Ovary (tissue), 3 donors: ENCODE data around the gene SLC30A7.

Experiments
- EP300 ChIP-seq: sonication (generic); formaldehyde crosslinking; IDR thresholded peaks from one replicate; pipeline ENCODE4 v1.6.1; 2017; ENCODE audit warnings: antibody characterized with exemption
- POLR2A ChIP-seq: fragments of 450-650 bp; IDR thresholded peaks from one replicate; pipeline ENCODE4 v1.6.1; 2017; ENCODE audit warnings: antibody characterized with exemption, mild to moderate bottlenecking, moderate library complexity
- TF ChIP-seq, protein P1 (sequence below), 3 donors: fragments of 450-650 bp in 2 of 3; fragments of 200-600 bp in 1 of 3; IDR thresholded peaks; one replicate each; pipeline versions ENCODE4 v1.5.1 to v1.8.0; 2016 to 2022; ENCODE audit warnings: antibody characterized with exemption in 3 of 3, mild to moderate bottlenecking in 1 of 3
- donor health status: DM: no; HTN: no; CAD: no.

DNA sequence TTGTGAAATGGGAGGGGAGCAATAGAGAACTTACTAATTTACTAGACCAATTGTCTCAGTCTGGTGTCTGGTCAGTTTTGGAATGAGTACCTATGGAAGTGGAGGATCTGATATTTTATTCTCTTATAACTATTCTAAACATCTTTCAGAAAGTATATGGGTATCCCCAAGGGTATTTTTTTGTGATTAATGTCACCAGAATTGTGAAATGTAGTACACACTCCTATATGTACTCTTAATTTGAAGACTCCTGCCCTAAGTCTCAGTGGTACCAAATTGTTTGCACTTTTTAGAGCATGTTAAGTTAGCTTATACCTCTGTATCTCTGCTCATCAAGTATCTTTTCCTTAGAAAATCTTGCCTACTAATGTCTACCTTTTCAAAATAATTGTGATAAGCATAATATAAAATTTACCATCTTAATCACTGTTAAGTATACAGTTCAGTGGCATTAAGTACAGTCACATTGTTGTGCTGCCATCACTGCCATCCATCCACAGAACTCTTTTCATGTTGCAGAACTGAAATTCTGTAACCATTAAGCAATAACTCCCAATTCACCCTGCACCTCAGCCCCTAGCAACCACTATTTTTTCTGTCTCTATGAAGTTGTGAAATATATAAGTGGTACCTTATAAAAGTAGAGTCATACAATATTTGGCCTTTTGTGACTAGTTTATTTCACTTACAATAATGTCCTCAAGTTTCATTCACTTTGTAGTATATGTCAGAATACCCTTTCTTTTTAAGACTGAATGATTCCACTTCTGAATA lies 40.5 kb downstream of the SLC30A7 start:
- TF ChIP-seq, protein P1, sequence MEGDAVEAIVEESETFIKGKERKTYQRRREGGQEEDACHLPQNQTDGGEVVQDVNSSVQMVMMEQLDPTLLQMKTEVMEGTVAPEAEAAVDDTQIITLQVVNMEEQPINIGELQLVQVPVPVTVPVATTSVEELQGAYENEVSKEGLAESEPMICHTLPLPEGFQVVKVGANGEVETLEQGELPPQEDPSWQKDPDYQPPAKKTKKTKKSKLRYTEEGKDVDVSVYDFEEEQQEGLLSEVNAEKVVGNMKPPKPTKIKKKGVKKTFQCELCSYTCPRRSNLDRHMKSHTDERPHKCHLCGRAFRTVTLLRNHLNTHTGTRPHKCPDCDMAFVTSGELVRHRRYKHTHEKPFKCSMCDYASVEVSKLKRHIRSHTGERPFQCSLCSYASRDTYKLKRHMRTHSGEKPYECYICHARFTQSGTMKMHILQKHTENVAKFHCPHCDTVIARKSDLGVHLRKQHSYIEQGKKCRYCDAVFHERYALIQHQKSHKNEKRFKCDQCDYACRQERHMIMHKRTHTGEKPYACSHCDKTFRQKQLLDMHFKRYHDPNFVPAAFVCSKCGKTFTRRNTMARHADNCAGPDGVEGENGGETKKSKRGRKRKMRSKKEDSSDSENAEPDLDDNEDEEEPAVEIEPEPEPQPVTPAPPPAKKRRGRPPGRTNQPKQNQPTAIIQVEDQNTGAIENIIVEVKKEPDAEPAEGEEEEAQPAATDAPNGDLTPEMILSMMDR (IDR thresholded peaks at IDR 0.05) = no peak
- TF ChIP-seq POLR2A = no peak
- TF ChIP-seq EP300 = no peak
